Nephron progenitor cell (in vitro differentiated cells): Measurements from ENCODE around the gene TTLL13.
A peak's percentile ranks its signal among the peaks of the same experiment; 100 is the strongest.
"Not testable (repeated sequence)": the region's sequence is repeated elsewhere in the genome, so short reads cannot be mapped to it uniquely, and the experiment has no call there.

Experiments used
- DNase-seq: peaks from one replicate; pipeline ENCODE4 v3.0.0; 2021
- H3K27ac Mint-ChIP-seq: 2 replicates; pipeline ENCODE4 v1.8.0; 2021; ENCODE audit warnings: mild to moderate bottlenecking, moderate library complexity, mixed read lengths
- H3K27me3 Mint-ChIP-seq: 2 replicates; pipeline ENCODE4 v1.8.0; 2021; ENCODE audit warnings: mild to moderate bottlenecking, low read depth, mixed read lengths; ENCODE audit not compliant: poor library complexity
- H3K36me3 Mint-ChIP-seq: 2 replicates; pipeline ENCODE4 v1.8.0; 2021; ENCODE audit warnings: low read depth, mixed read lengths
- H3K4me1 Mint-ChIP-seq: 2 replicates; pipeline ENCODE4 v1.8.0; 2021; ENCODE audit warnings: mixed read lengths
- H3K4me3 Mint-ChIP-seq: 2 replicates; pipeline ENCODE4 v1.8.0; 2021; ENCODE audit warnings: mild to moderate bottlenecking, moderate library complexity, mixed read lengths
- H3K9me3 Mint-ChIP-seq: 2 replicates; pipeline ENCODE4 v1.8.0; 2021; ENCODE audit warnings: mild to moderate bottlenecking, moderate library complexity, mixed read lengths
- TF ChIP-seq, protein P1 (sequence below): fragments of 200-600 bp; sonication (generic); IDR thresholded peaks from 2 replicates; pipeline ENCODE4 v1.5.0; 2021; ENCODE audit warnings: antibody characterized with exemption

TTLL13 gene

DNA sequence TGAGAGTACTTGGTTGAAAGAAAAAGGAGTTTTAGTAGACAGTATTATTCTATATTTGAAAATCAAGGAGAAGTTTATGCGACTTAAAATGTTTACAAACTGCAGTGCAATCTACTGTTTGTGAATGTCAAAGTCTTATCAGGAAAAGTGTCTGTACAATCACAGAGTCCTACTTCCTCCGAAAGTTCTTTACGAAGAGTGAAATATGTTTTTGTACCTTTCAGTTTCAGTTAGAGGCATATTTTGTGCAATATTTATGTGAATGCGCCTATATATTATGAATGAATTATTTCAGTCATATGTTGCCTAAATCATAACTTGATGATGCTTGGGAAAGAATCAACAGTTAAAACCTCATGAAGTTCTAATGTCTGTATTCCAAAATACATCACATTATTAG, 47.7 kb downstream of the TTLL13 start:
- no peak for DNase-seq
- no peaks in the 10 kb centered on the region for H3K36me3 Mint-ChIP-seq
- TF ChIP-seq, protein P1, sequence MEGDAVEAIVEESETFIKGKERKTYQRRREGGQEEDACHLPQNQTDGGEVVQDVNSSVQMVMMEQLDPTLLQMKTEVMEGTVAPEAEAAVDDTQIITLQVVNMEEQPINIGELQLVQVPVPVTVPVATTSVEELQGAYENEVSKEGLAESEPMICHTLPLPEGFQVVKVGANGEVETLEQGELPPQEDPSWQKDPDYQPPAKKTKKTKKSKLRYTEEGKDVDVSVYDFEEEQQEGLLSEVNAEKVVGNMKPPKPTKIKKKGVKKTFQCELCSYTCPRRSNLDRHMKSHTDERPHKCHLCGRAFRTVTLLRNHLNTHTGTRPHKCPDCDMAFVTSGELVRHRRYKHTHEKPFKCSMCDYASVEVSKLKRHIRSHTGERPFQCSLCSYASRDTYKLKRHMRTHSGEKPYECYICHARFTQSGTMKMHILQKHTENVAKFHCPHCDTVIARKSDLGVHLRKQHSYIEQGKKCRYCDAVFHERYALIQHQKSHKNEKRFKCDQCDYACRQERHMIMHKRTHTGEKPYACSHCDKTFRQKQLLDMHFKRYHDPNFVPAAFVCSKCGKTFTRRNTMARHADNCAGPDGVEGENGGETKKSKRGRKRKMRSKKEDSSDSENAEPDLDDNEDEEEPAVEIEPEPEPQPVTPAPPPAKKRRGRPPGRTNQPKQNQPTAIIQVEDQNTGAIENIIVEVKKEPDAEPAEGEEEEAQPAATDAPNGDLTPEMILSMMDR, result no peak
- H3K27me3 Mint-ChIP-seq, result peaks cover 12% of the 10 kb centered on the region
- peaks cover 4% of the 10 kb centered on the region for H3K9me3 Mint-ChIP-seq
- H3K4me3 Mint-ChIP-seq, result no peak overlapping the region
- no peak overlapping the region for H3K27ac Mint-ChIP-seq
- peaks cover 14% of the 10 kb centered on the region for H3K4me1 Mint-ChIP-seq

DNA sequence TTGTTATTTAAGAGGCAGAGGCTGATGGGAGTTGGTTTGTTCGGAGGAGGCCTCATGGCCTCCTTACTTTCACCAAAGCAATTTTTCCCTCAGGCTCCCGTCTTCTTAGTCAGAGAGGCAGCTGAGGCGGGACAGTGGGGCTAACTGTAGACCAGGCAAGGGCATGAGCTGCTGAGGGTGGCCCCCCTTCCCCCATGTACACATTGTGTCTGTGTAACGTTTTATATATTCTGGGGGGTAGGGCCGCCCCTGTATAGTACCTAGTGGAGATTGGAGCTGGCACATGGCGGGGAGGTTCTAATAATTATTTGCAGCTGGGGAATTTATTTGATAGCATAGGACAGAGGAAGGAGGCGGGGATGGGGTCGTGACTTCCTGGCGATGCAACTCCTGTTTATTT, 51.2 kb downstream of the TTLL13 start:
- TF ChIP-seq, protein P1, result no peak
- Mint-ChIP-seq H3K27me3 (peaks cover 4% of the 10 kb centered on the region), H3K9me3 (peaks cover 4% of the 10 kb centered on the region), H3K4me1 (peaks cover 10% of the 10 kb centered on the region), H3K4me3 (no peak overlapping the region), H3K27ac (no peak overlapping the region), H3K36me3 (no peaks in the 10 kb centered on the region)
- no peak for DNase-seq

DNA sequence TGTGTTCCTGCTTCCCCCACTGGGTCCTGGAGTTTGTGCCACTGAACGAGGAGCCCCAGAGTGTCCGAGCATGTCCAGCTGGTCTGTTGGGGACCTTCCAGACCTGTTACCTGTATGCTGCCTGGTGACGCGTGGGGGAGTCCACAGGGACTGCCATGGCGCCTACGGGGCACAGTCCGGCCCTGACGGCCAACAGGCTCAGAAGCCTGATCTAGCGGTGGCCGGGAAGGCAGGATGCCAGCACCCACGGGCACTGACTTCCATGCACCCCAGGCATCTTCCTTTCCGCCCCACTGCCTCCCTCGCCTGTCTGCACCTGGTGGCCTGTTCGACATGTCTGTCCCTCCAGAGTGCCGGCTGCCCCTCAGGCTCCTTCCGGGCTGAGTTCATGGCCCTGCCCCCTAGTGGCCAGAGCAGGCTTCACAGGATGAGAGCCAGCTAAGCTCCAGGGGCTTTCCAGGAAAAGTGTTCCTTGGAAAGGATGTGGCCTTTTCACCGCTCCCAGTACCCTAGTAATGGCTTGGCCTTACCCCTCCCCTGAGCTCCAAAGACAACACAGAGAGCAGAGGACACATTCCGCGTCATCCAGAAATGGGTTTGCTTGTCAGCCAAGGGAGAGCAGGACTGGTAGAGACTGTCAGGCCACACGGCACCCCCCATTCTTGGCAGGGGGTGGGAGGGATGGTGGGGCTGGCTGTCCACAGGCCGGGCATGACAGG, 51.8 kb downstream of the TTLL13 start:
- TF ChIP-seq, protein P1, result peak; percentile 76
- Mint-ChIP-seq H3K27ac (no peak overlapping the region), H3K9me3 (peaks cover 4% of the 10 kb centered on the region), H3K4me3 (no peak overlapping the region), H3K27me3 (peaks cover under 1% of the 10 kb centered on the region), H3K36me3 (no peaks in the 10 kb centered on the region), H3K4me1 (peaks cover 12% of the 10 kb centered on the region)
- DNase-seq, result peak; percentile 72

DNA sequence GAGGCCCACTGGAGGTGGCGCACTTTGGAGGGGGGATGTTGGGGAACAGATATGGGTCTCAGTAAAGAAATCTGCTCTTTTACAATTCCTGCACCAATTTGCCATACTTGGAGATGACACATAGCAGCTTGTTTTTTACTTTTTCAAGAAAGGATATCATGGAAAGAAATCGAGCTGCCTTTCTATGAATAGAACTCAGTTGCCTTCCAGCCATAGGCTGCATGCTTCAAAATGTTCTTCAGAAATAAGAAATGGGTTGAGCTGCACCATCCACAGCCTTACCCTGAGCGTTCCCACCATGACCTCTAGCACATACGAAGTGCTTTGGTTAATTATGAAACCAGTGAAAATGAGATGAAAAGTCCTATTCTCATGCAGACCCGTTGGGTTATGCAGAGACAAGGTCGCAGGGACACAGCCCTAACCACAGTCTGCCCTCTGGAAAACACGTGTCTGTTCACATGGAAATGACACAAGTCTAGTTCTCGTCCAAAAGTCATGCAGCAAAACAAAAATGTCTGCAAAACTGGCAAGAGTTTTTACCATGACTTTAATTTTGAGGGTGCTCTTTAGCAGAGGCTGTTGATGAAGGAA, 52.4 kb downstream of the TTLL13 start:
- no peak overlapping the region for H3K27ac Mint-ChIP-seq
- TF ChIP-seq, protein P1, result no peak
- peaks cover 18% of the 10 kb centered on the region for H3K4me1 Mint-ChIP-seq
- DNase-seq, result no peak
- peaks cover 4% of the 10 kb centered on the region for H3K9me3 Mint-ChIP-seq
- no peak overlapping the region for H3K4me3 Mint-ChIP-seq
- H3K27me3 Mint-ChIP-seq, result no peaks in the 10 kb centered on the region
- no peaks in the 10 kb centered on the region for H3K36me3 Mint-ChIP-seq

DNA sequence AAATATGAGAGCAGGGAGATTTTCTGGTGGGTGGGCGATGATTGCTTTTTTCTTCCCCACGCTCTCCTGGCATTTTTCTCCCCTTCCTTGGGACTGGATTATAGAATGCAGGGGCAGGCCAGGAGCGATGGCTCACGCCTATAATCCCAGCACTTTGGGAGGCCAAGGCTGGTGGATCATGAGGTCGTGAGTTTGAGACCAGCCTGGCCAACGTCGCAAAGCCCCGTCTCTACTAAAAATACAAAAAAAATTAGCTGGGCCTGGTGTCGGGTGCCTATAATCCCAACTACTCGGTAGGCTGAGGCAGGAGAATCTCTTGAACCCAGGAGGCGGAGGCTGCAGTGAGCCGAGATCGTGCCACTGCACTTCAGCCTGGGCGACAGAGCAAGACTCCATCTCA, 56.0 kb downstream of the TTLL13 start:
- peaks cover 21% of the 10 kb centered on the region for H3K4me1 Mint-ChIP-seq
- H3K27me3 Mint-ChIP-seq, H3K27ac Mint-ChIP-seq, H3K36me3 Mint-ChIP-seq, H3K4me3 Mint-ChIP-seq, H3K9me3 Mint-ChIP-seq, DNase-seq: not testable (repeated sequence)

DNA sequence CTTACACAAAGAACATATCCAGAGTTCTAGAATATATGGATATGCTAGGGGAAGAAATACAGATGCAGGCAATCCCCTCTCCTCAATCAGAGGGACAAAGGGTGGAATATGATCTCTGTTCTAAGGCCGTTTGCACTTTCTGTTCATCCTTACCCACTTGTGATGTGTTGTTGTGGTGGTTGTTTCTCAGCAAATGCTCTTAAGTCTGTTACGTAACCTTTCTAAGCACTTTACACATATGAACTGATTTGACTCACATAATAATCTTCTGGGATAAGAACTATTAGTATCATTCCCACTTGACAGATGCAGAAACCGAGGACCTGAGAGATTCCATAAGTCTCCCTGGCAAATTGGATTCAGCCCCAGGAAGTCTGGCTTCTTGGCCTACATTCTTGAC, 56.6 kb downstream of the TTLL13 start:
- Mint-ChIP-seq H3K4me1 (peaks cover 21% of the 10 kb centered on the region), H3K27ac (no peak overlapping the region), H3K9me3 (no peaks in the 10 kb centered on the region), H3K27me3 (no peaks in the 10 kb centered on the region), H3K36me3 (no peaks in the 10 kb centered on the region), H3K4me3 (no peak overlapping the region)
- DNase-seq, result no peak
- TF ChIP-seq, protein P1, result no peak
